Central memory CD8-positive, alpha-beta T cell (primary cell): Measurements from ENCODE around the gene CDC14A.

Source experiments
- ATAC-seq: fragments of 150-1000 bp; cut with Tn5 transposase; replicated peaks from 2 replicates; pipeline ENCODE4 v1.10.0; 2022; ENCODE audit warnings: mild to moderate bottlenecking, moderate FRiP score, moderate number of reproducible peaks; ENCODE audit not compliant: poor library complexity, severe bottlenecking; ENCODE audit errors: extremely low read depth
- DNase-seq, 2 donors: peaks; one replicate each; pipeline ENCODE4 v3.0.0; 2021; ENCODE audit warnings: low spot score in 2 of 2
- H3K27ac Mint-ChIP-seq: one replicate; pipeline ENCODE4 v1.8.0; 2022; ENCODE audit warnings: low read depth, mild to moderate bottlenecking, moderate library complexity, mixed read lengths
- H3K27me3 Mint-ChIP-seq: one replicate; pipeline ENCODE4 v1.8.0; 2022; ENCODE audit warnings: mixed read lengths
- H3K36me3 Mint-ChIP-seq: one replicate; pipeline ENCODE4 v1.8.0; 2022; ENCODE audit warnings: mild to moderate bottlenecking, moderate library complexity, mixed read lengths; ENCODE audit not compliant: insufficient read depth
- H3K4me1 Mint-ChIP-seq: one replicate; pipeline ENCODE4 v1.8.0; 2022; ENCODE audit warnings: mixed read lengths
- H3K4me3 Mint-ChIP-seq: one replicate; pipeline ENCODE4 v1.8.0; 2022; ENCODE audit warnings: mild to moderate bottlenecking, moderate library complexity, mixed read lengths
- H3K9me3 Mint-ChIP-seq: one replicate; pipeline ENCODE4 v1.8.0; 2022; ENCODE audit warnings: mixed read lengths

CDC14A gene

DNA sequence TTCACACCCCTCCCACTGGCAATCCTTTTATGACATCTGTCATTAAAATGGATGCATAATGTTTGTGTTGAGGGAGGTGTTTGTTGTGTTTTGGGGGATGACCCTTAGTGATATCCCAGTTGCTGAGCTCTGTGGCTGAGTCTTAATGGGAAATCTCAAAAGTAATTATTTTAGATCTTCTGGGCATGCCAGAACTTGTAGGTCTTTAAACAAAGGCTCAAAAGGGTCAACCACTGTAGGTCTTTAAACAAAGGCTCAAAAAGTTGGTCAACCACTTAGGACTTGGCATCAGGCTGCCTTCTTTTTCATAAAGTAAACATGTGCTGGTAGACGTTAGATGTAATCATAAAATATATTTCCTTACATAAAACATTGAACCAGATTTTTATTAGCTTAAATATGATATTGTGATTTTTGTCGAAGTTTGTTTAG is 78.0 kb downstream of the CDC14A start:
- DNase-seq = no peak
- H3K4me1 Mint-ChIP-seq = peaks cover 41% of the 10 kb centered on the region
- H3K27me3 Mint-ChIP-seq = no peaks in the 10 kb centered on the region
- no peak overlapping the region for H3K4me3 Mint-ChIP-seq
- H3K36me3 Mint-ChIP-seq = peaks cover 15% of the 10 kb centered on the region
- no peak for ATAC-seq
- peaks cover 7% of the 10 kb centered on the region for H3K9me3 Mint-ChIP-seq
- H3K27ac Mint-ChIP-seq = no peak overlapping the region

DNA sequence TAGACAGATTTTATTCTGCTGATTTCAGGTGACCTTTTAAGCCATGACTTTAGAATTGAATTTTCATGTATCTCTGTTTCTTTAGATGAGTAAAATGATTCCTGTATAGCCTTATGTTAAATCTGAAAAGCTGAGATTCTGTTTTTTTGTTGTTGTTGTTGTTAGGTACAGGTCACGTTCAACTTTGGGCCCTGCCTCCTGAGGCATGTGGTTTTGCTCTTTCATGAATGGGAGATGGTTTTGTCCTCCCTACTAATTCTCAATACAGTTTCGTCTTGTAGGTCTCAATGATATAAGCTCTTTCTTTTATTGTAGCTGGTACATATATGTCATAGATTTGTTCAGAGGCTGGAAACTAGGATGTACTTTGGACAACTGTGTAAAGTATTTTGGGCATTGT is 79.6 kb downstream of the CDC14A start:
- peaks cover 19% of the 10 kb centered on the region for H3K36me3 Mint-ChIP-seq
- no peak for ATAC-seq
- peak overlapping the region; percentile 58 for H3K27ac Mint-ChIP-seq

DNA sequence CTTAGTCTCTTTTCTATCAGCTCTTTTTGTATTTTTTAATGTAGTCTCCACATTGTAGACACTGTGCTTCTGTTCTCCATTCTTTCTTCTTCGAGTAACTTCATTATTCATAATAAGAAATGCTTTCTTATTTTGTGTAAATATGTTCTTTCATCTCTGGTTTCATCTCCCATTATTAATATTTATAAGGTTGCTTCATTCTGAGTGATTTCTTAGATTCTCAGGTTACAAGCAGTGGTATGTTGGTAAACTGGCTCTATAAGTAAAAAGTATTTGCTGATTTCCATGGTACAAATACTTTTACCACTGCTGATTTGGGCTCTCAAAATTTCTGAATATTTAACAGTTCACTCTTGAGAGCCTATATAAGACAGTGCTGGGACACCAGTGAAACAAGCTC is 81.3 kb downstream of the CDC14A start:
- H3K4me1 Mint-ChIP-seq = peaks cover 42% of the 10 kb centered on the region
- peaks cover 7% of the 10 kb centered on the region for H3K9me3 Mint-ChIP-seq
- DNase-seq (no peak), ATAC-seq (no peak)
- H3K4me3 Mint-ChIP-seq = no peak overlapping the region
- peak overlapping the region; percentile 67 for H3K27ac Mint-ChIP-seq
- no peaks in the 10 kb centered on the region for H3K27me3 Mint-ChIP-seq
- H3K36me3 Mint-ChIP-seq = peaks cover 15% of the 10 kb centered on the region

More for the DNA sequence above, 79.6 kb downstream of the CDC14A start:
- Mint-ChIP-seq H3K9me3 (peaks cover 7% of the 10 kb centered on the region), H3K4me3 (no peak overlapping the region), H3K27me3 (no peaks in the 10 kb centered on the region), H3K4me1 (peaks cover 45% of the 10 kb centered on the region)
- no peak for DNase-seq

DNA sequence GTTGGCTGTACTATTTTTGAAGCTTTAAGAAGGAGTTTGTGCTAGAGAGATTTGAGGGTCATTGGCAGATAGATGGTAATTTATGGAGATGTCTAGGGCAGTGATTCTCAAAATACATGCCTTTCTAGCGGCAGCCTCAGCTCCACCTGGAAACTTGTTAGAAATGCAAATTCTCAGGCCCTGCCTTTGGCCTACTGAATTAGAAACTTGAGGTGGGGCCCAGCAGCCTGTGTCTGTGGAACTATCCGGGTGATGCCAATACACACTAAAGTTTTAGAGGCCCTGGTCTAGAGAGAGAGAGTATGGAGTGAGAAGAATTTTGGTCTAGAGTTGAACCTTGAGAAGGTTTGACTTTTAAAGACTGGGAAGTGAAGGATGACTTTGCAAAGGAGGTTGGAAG is 82.5 kb downstream of the CDC14A start:
- peaks cover 15% of the 10 kb centered on the region for H3K36me3 Mint-ChIP-seq
- H3K9me3 Mint-ChIP-seq = peaks cover 7% of the 10 kb centered on the region
- H3K27ac Mint-ChIP-seq = peak overlapping the region; percentile 67
- no peak overlapping the region for H3K4me3 Mint-ChIP-seq
- ATAC-seq (no peak), DNase-seq (no peak)
- H3K4me1 Mint-ChIP-seq = peaks cover 54% of the 10 kb centered on the region
- H3K27me3 Mint-ChIP-seq = no peaks in the 10 kb centered on the region

DNA sequence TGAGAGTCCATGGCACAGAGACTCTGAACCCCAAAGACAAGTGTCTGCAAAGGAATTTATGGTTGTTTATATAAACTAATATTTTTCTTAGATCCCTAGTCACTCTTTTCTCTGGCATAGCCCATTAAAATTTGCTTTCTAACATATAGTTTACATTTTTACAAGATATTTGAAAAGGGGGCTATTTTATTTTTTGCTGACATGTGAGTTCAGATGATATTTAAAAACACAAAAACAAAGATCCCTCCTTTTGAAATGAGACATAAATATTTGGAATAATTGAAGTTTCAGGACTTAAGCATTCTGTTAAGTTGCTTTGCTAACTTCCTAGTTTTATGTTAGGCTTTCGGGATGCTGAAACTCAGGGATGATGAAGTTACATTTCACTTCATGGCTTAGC is 86.1 kb downstream of the CDC14A start:
- Mint-ChIP-seq H3K4me3 (no peak overlapping the region), H3K27ac (peak overlapping the region; percentile 87), H3K4me1 (peaks cover 53% of the 10 kb centered on the region), H3K36me3 (peaks cover 19% of the 10 kb centered on the region), H3K27me3 (no peaks in the 10 kb centered on the region), H3K9me3 (peaks cover 7% of the 10 kb centered on the region)
- no peak for ATAC-seq
- DNase-seq = no peak

DNA sequence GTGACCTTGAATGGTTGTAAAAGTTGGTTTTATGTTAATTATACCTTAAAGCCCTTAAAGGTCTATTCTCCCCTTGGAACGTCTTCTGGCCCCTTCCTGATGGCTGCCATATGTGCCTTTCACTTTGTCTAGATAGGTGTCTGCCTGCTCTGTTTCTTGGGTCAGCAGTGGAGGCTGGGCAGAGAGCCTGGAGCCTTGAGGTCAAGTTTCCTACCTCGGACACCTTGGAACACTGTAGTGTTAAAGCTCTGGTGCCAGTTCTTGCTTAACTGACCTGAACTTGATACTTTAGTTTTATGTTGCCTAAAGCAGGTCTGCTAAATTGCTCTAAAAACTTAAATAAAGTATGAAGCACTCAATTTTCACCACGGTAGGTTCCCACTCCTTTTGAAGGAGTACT is 86.5 kb downstream of the CDC14A start:
- ATAC-seq (no peak), DNase-seq (no peak)
- Mint-ChIP-seq H3K36me3 (peaks cover 20% of the 10 kb centered on the region), H3K27ac (peak overlapping the region; percentile 87), H3K4me3 (peak overlapping the region; percentile 31), H3K27me3 (no peaks in the 10 kb centered on the region), H3K9me3 (peaks cover 6% of the 10 kb centered on the region), H3K4me1 (peaks cover 50% of the 10 kb centered on the region)

DNA sequence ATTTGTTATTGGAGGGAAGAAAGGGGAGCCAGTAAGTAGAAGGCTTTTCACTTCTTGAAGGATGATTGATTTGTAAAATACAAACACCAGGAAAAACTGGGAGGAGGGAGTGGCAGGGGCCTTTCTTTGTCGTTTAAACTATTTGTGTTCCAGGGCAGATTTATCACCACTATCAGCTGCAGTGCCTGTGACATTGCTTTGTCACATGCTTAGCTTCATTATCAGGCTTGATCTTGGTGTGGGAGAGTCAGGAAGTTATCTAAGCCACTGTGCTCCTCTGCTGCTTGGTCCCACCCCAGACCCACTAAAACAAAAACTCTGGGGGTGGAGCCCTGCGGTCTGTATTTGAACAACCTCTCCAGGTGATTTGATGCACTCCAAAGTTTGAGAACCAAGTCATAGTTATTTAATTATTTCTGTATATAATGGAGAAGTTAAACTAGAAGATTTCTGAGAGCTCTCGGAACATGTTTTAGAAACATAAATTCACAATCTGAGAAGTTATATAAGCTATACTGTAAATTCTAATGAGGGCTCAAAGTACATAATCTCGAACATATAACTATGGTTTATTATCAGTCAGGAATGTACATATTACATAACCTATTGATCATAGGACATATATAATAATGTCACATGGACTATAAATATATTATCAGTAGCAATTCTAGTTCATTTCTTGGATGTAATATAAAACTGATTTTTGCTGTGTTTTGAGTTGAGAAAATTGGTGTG is 87.9 kb downstream of the CDC14A start:
- Mint-ChIP-seq H3K4me3 (peak overlapping the region; percentile 52), H3K27ac (peak overlapping the region; percentile 87), H3K4me1 (peaks cover 50% of the 10 kb centered on the region), H3K9me3 (no peaks in the 10 kb centered on the region), H3K27me3 (no peaks in the 10 kb centered on the region), H3K36me3 (peaks cover 23% of the 10 kb centered on the region)
- ATAC-seq (peak; percentile 93), DNase-seq (peak; percentile 45 to 63)

DNA sequence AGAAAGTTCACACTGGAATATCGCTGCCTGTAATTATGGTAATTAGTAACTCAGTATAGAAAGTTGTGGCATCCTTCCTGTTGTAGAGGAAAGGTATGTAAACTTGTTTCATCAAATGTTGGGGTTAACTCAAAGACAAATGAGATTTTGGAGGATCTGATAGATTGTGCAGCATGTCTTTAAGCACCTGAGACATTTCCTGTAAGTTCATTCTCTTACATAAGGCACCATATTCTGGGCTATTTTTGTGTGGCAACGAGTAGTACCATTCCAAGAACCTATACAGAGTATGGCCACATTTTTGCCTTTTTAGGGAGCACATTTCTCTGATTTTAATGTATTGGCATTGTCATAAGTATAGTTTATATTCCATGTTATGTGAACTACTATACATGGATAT is 88.8 kb downstream of the CDC14A start:
- H3K36me3 Mint-ChIP-seq = peaks cover 21% of the 10 kb centered on the region
- no peaks in the 10 kb centered on the region for H3K27me3 Mint-ChIP-seq
- H3K9me3 Mint-ChIP-seq = no peaks in the 10 kb centered on the region
- peaks cover 54% of the 10 kb centered on the region for H3K4me1 Mint-ChIP-seq
- peak overlapping the region; percentile 87 for H3K27ac Mint-ChIP-seq
- DNase-seq = no peak
- peak overlapping the region; percentile 27 for H3K4me3 Mint-ChIP-seq
- ATAC-seq = no peak

DNA sequence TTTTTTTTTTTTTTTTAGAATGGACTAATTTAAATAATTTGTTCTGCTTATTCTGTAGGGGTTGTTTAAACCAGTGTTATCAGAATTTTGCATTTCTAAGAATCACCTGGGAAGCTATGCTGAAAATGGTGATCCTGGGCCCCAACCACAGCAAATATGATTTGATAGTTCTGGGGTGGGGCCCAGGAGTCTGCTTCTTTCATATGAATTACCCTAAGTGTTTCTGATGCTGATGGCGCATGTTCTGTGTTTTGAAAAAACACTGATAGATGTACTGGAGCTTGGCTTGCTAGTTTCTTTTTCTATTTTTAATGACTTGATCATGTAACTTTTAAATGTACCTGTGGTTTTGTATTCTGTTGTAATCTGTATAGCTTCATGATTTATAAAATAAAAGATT is 89.3 kb downstream of the CDC14A start:
- peaks cover 21% of the 10 kb centered on the region for H3K36me3 Mint-ChIP-seq
- peaks cover 56% of the 10 kb centered on the region for H3K4me1 Mint-ChIP-seq
- peak overlapping the region; percentile 27 for H3K4me3 Mint-ChIP-seq
- no peaks in the 10 kb centered on the region for H3K9me3 Mint-ChIP-seq
- DNase-seq = no peak
- H3K27ac Mint-ChIP-seq = peak overlapping the region; percentile 87
- no peak for ATAC-seq
- H3K27me3 Mint-ChIP-seq = no peaks in the 10 kb centered on the region

DNA sequence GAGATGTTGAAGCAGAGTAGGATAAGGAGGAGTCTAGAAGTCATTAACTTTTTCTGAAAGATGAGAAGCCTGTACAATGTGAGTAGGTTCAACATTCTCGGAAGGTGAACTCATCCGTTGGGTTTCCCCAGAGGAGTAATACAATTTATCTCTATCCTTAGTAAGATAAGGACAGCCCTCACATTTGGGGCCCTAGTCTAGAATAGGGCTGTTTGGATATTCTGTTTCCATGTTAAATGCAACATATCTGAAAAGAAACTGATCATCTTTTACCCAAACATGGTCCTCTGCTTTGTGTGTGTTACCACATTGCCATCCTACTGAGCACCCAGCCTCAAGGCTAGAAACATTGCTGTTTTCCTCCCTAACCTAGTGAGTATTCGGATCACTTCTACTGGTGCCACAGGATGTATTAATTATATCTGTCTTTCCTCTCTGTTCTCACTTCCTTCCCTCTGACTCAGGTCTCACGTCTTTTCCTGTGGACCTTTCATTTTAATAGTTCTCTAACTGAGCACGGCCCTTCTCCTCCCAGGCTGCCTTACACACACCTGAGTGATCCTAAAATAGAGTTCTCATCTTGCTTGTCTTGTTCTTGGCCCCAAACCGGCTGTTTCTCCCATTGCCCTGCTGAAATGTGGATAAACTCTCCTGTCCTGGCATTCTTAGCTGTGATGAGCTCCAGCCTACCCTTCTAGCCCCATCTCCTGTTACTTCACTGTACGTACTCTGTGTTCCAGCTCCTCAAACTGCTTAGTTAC is 91.7 kb downstream of the CDC14A start:
- Mint-ChIP-seq H3K36me3 (peaks cover 21% of the 10 kb centered on the region), H3K27ac (peak overlapping the region; percentile 93), H3K4me1 (peaks cover 59% of the 10 kb centered on the region)

DNA sequence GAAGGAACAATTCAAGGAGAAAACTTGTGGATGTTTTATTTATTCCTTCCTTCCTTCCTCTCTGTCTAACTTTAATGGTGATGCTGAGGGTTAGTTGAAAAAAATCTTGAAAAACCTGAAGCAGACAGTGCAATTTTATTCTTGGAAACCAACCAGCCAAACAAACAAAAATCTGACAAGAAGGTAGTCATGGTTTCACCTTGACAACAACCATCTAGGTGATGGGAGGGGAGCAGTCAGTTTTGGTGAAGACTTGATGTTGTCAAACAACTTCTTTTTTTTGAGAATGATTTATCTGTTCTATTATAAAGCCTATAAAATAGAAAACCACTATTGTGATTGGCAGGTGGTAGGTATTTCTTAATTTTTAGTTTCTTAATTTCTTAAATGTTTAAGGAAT is 93.3 kb downstream of the CDC14A start:
- H3K4me1 Mint-ChIP-seq = peaks cover 61% of the 10 kb centered on the region
- H3K27ac Mint-ChIP-seq = peak overlapping the region; percentile 93
- H3K9me3 Mint-ChIP-seq = no peaks in the 10 kb centered on the region
- H3K27me3 Mint-ChIP-seq = no peaks in the 10 kb centered on the region
- peak; percentile 79 for ATAC-seq
- H3K4me3 Mint-ChIP-seq = peak overlapping the region; percentile 38
- DNase-seq = peak in 1 of 2 donors; percentile 53
- H3K36me3 Mint-ChIP-seq = peaks cover 26% of the 10 kb centered on the region

More for the DNA sequence above, 91.7 kb downstream of the CDC14A start:
- Mint-ChIP-seq H3K9me3 (no peaks in the 10 kb centered on the region), H3K27me3 (no peaks in the 10 kb centered on the region), H3K4me3 (peak overlapping the region; percentile 63)
- DNase-seq (peak in 1 of 2 donors; percentile 26), ATAC-seq (peak; percentile 29)

DNA sequence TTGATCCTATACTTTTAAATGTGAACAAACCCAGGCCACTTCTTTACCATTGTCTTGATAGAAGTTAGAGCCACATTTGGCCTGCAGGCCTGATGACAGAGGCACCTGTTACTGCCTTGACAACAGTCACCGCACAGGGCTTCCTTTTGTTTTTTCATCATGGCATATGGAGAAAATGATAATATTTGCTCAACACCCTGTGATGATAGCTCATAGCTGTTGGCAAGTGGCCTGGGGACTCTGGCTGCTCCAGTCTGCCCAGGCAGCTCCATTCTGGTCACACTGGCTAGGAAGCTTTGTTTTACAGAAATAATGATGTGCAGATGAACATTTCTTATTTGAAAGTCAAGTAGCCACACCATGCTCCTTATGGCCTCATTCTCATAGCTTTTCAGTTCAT is 96.1 kb downstream of the CDC14A start:
- peaks cover 22% of the 10 kb centered on the region for H3K36me3 Mint-ChIP-seq
- DNase-seq = no peak
- H3K27me3 Mint-ChIP-seq = no peaks in the 10 kb centered on the region
- H3K4me3 Mint-ChIP-seq = peak overlapping the region; percentile 31
- H3K27ac Mint-ChIP-seq = peak overlapping the region; percentile 93
- H3K9me3 Mint-ChIP-seq = no peaks in the 10 kb centered on the region
- H3K4me1 Mint-ChIP-seq = peaks cover 63% of the 10 kb centered on the region
- ATAC-seq = no peak

DNA sequence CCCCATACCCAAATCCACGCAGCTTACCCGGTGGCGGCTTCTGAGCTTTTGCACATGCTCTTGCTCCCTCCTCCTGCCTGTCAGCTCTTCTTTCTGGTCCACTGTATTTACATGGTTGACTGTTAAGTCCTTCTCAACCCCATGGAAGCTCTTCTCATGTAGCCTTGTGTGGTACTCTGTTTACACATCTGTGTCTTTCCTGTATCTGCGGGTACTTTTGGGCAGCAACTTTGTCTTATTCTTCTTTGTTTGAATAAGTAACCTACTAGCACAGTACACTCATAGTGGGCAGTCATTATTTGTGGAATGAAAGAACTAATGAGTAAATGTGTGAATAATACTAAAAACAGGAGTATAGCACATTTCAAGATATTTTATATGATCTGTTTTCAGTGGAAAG is 97.2 kb downstream of the CDC14A start:
- ATAC-seq (no peak), DNase-seq (no peak)
- H3K9me3 Mint-ChIP-seq = no peaks in the 10 kb centered on the region
- H3K36me3 Mint-ChIP-seq = peaks cover 15% of the 10 kb centered on the region
- peak overlapping the region; percentile 58 for H3K27ac Mint-ChIP-seq
- no peaks in the 10 kb centered on the region for H3K27me3 Mint-ChIP-seq
- H3K4me1 Mint-ChIP-seq = peaks cover 61% of the 10 kb centered on the region
- H3K4me3 Mint-ChIP-seq = peak overlapping the region; percentile 40
